GM23338 (cell line): ENCODE results near the gene ZDHHC5. TPM values are rescaled to one million over a fixed set of nuclear protein-coding genes. Genes with fewer than 3 reads are reported as not detected.

Source experiments
- EZH2phosphoT487 ChIP-seq: fragments of 200-600 bp; sonication (generic); IDR thresholded peaks from one replicate; pipeline ENCODE4 v1.8.1; 2018; ENCODE audit warnings: antibody characterized with exemption; ENCODE audit not compliant: unreplicated experiment
- JUNB ChIP-seq: IDR thresholded peaks from one replicate; pipeline ENCODE4 v1.6.1; 2016; ENCODE audit warnings: antibody characterized with exemption; ENCODE audit not compliant: unreplicated experiment
- NANOG ChIP-seq: IDR thresholded peaks from 2 replicates; pipeline ENCODE4 v1.6.1; 2016; ENCODE audit warnings: antibody characterized with exemption, borderline replicate concordance
- POLR2AphosphoS5 ChIP-seq: IDR thresholded peaks from 2 replicates; pipeline ENCODE4 v1.6.1; 2016; ENCODE audit warnings: antibody characterized with exemption, low read depth
- REST ChIP-seq: IDR thresholded peaks from one replicate; pipeline ENCODE4 v1.6.1; 2018; ENCODE audit warnings: antibody characterized with exemption; ENCODE audit not compliant: unreplicated experiment
- STAT1 ChIP-seq: IDR thresholded peaks from one replicate; pipeline ENCODE4 v1.6.1; 2016; ENCODE audit warnings: antibody characterized with exemption; ENCODE audit not compliant: unreplicated experiment
- ZNF114 ChIP-seq: fragments of 250-450 bp; sonication (Bioruptor Pico); IDR thresholded peaks from 2 replicates; pipeline ENCODE4 v1.5.0; 2020; ENCODE audit warnings: mild to moderate bottlenecking, moderate library complexity
- polyA plus RNA-seq: library from polyadenylated mRNA; unstranded; fragments of >200 nt; fragmentation: Nextera tagmentation; extraction: Ambion mirVana; gene quantifications from 2 replicates; pipeline ENCODE4 v1.2.1, GENCODE V29; 2016
- total RNA-seq: library from RNA; depleted of rRNA; stranded (reverse); fragments of >200 nt; shearing (Covaris generic); gene quantifications from 2 replicates; pipeline ENCODE4 v1.2.3, GENCODE V29; 2014
- TF ChIP-seq, protein P1 (sequence below): fragments of 250-450 bp; sonication (Bioruptor Pico); IDR thresholded peaks from 2 replicates; pipeline ENCODE4 v1.5.0; 2020; ENCODE audit warnings: mild to moderate bottlenecking, moderate library complexity
- TF ChIP-seq, protein P2 (sequence below): IDR thresholded peaks from 2 replicates; pipeline ENCODE4 v1.6.1; 2016; ENCODE audit warnings: antibody characterized with exemption

Gene ZDHHC5
- total and polyA plus RNA-seq, 2 experiments from 2014 or later = 16.9 to 42.3 TPM

DNA sequence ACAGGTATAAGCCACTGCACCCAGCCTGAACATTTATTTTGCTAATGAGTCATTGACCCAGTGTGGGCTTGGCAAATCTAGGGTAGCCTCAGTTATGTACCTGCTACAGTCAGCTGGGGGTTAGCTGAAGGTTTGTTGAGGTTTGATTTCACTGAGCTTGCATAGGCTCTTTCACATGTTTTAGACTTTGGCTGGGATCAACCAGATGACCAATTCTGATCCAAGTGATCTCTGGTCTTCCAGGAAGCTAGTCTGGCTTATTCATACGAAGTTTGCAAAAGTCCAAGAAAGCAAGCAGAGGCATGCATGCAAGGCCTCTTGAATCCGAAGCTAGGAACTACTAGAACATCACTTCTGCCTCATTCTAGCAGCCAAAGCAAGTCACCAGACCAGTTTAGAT, 49.5 kb upstream of the ZDHHC5 start (continued):
- TF ChIP-seq, protein P1, sequence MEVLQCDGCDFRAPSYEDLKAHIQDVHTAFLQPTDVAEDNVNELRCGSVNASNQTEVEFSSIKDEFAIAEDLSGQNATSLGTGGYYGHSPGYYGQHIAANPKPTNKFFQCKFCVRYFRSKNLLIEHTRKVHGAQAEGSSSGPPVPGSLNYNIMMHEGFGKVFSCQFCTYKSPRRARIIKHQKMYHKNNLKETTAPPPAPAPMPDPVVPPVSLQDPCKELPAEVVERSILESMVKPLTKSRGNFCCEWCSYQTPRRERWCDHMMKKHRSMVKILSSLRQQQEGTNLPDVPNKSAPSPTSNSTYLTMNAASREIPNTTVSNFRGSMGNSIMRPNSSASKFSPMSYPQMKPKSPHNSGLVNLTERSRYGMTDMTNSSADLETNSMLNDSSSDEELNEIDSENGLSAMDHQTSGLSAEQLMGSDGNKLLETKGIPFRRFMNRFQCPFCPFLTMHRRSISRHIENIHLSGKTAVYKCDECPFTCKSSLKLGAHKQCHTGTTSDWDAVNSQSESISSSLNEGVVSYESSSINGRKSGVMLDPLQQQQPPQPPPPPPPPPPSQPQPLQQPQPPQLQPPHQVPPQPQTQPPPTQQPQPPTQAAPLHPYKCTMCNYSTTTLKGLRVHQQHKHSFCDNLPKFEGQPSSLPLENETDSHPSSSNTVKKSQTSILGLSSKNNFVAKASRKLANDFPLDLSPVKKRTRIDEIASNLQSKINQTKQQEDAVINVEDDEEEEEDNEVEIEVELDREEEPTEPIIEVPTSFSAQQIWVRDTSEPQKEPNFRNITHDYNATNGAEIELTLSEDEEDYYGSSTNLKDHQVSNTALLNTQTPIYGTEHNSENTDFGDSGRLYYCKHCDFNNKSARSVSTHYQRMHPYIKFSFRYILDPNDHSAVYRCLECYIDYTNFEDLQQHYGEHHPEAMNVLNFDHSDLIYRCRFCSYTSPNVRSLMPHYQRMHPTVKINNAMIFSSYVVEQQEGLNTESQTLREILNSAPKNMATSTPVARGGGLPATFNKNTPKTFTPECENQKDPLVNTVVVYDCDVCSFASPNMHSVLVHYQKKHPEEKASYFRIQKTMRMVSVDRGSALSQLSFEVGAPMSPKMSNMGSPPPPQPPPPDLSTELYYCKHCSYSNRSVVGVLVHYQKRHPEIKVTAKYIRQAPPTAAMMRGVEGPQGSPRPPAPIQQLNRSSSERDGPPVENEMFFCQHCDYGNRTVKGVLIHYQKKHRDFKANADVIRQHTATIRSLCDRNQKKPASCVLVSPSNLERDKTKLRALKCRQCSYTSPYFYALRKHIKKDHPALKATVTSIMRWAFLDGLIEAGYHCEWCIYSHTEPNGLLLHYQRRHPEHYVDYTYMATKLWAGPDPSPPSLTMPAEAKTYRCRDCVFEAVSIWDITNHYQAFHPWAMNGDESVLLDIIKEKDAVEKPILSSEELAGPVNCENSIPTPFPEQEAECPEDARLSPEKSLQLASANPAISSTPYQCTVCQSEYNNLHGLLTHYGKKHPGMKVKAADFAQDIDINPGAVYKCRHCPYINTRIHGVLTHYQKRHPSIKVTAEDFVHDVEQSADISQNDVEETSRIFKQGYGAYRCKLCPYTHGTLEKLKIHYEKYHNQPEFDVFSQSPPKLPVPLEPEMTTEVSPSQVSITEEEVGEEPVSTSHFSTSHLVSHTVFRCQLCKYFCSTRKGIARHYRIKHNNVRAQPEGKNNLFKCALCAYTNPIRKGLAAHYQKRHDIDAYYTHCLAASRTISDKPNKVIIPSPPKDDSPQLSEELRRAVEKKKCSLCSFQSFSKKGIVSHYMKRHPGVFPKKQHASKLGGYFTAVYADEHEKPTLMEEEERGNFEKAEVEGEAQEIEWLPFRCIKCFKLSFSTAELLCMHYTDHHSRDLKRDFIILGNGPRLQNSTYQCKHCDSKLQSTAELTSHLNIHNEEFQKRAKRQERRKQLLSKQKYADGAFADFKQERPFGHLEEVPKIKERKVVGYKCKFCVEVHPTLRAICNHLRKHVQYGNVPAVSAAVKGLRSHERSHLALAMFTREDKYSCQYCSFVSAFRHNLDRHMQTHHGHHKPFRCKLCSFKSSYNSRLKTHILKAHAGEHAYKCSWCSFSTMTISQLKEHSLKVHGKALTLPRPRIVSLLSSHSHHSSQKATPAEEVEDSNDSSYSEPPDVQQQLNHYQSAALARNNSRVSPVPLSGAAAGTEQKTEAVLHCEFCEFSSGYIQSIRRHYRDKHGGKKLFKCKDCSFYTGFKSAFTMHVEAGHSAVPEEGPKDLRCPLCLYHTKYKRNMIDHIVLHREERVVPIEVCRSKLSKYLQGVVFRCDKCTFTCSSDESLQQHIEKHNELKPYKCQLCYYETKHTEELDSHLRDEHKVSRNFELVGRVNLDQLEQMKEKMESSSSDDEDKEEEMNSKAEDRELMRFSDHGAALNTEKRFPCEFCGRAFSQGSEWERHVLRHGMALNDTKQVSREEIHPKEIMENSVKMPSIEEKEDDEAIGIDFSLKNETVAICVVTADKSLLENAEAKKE = no peak
- TF ChIP-seq STAT1 (no peak), JUNB (no peak), EZH2phosphoT487 (no peak), REST (no peak), ZNF114 (CRISPR knock-in tag) (no peak), NANOG (no peak), POLR2AphosphoS5 (no peak)
- TF ChIP-seq, protein P2, sequence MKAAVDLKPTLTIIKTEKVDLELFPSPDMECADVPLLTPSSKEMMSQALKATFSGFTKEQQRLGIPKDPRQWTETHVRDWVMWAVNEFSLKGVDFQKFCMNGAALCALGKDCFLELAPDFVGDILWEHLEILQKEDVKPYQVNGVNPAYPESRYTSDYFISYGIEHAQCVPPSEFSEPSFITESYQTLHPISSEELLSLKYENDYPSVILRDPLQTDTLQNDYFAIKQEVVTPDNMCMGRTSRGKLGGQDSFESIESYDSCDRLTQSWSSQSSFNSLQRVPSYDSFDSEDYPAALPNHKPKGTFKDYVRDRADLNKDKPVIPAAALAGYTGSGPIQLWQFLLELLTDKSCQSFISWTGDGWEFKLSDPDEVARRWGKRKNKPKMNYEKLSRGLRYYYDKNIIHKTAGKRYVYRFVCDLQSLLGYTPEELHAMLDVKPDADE = no peak
